GM12872 (cell line): ENCODE results near the gene ZFP42.

Experiments
- CTCF ChIP-seq: IDR thresholded peaks from 3 replicates; pipeline ENCODE4 v1.5.1; 2011; ENCODE audit warnings: low read depth, mild to moderate bottlenecking, low read length, moderate library complexity; ENCODE audit not compliant: insufficient read depth

Gene ZFP42

DNA sequence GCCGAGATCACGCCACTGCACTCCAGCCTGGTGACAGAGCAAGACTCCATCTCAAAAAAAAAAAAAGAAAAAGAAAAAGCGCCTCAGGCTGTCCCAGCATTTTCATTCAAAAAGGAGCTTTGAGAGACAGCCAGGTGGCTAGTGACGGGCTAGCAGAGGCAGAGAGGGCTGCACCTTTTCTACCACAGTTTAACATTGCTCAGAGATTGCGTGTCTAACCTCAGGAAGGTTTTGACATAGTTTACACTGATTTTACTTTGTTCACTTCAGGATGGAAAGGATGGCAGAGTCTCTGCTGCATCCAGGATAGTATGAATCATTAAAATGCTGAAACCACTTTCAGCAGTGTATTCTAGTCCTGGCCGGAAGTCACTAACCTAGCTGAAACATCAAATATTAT, 28.1 kb downstream of the ZFP42 start:
- TF ChIP-seq CTCF: no peak

GRCh38 chr4:188025476-188025875, 29.9 kb downstream of the ZFP42 start:
- no peak for TF ChIP-seq CTCF

DNA sequence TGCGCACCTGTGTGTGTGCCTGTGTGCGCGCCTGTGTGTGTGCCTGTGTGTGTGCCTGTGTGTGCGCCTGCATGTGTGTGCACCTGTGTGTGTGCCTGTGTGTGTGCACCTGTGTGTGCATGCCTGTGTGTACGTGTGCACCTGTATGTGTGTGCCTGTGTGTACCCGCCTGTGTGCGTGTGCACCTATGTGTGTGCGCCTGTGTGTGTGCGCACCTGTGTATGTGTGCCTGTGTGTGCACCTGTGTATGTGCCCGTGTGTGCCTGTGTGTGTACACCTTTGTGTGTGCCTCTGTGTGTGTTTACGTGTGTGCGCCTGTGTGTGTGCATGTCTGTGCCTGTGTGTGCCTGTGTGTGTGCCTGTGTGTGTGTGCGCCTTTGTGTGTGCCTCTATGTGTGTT, 33.5 kb downstream of the ZFP42 start:
- TF ChIP-seq CTCF: no peak

DNA sequence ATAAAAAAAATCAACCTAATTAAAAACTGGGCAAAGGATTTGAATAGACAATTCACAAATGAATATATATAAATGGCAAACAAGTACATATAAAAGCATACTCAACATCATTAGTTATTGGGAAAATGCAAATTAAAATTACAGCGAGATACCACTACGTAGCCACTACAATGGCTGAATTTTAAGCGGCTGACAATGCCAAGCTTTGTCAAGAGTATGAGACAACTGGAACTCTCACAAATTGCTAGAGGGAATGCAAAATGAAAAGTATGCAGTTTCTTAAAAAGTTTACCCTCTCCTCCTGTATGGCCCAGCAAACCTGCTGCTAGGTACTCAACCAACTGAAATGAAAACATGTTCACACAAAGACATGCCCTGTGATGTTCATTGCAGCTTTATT, 34.8 kb downstream of the ZFP42 start:
- no peak for TF ChIP-seq CTCF

GRCh38 chr4:188031751-188032150, 36.2 kb downstream of the ZFP42 start:
- no peak for TF ChIP-seq CTCF

GRCh38 chr4:188032170-188032569, 36.6 kb downstream of the ZFP42 start:
- TF ChIP-seq CTCF: no peak

GRCh38 chr4:188032583-188032982, 37.0 kb downstream of the ZFP42 start:
- no peak for TF ChIP-seq CTCF

- no peak for TF ChIP-seq CTCF
These were observed 41.6 kb downstream of the ZFP42 start for GRCh38 chr4:188037003-188037713.
